ENCODE measurements around the gene SEPTIN3.

- TF ChIP-seq POLR2AphosphoS5 (IDR thresholded peaks at IDR 0.05; ENCODE audit: insufficient read depth in 1 of 2, low read depth in 1 of 2) (no peak), CTCF (IDR thresholded peaks at IDR 0.05) (no peak), POLR2A (IDR thresholded peaks at IDR 0.05) (no peak)
Observed at GRCh38 chr22:41974691-41975290, 5.5 kb downstream of the SEPTIN3 start.
